ENCODE measurements around the gene OR10V1.
"Not testable (repeated sequence)": the region's sequence is repeated elsewhere in the genome, so short reads cannot be mapped to it uniquely, and the experiment has no call there.

OR10V1 gene

GRCh38 chr11:59708537-59708936 is 5.1 kb downstream of the OR10V1 start:
- no peak for DNase-seq

- DNase-seq, result no peak
These were observed 6.3 kb downstream of the OR10V1 start for GRCh38 chr11:59707371-59707770.

GRCh38 chr11:59706518-59707285 is 6.9 kb downstream of the OR10V1 start:
- DNase-seq, result no peak

- DNase-seq, result no peak
These were observed 8.4 kb downstream of the OR10V1 start for GRCh38 chr11:59705294-59705693.

- DNase-seq, result not testable (repeated sequence)
These were observed 10.1 kb downstream of the OR10V1 start for GRCh38 chr11:59703515-59703914.

GRCh38 chr11:59700157-59700556 is 13.5 kb downstream of the OR10V1 start:
- DNase-seq, result not testable (repeated sequence)

GRCh38 chr11:59698506-59698905 is 15.1 kb downstream of the OR10V1 start:
- DNase-seq, result no peak

GRCh38 chr11:59692915-59693314 is 20.7 kb downstream of the OR10V1 start:
- no peak for DNase-seq

GRCh38 chr11:59691156-59691555 is 22.5 kb downstream of the OR10V1 start:
- no peak for DNase-seq

- DNase-seq, result no peak
These were observed 24.6 kb downstream of the OR10V1 start for GRCh38 chr11:59689015-59689414.

GRCh38 chr11:59681260-59681725 is 32.4 kb downstream of the OR10V1 start:
- not testable (repeated sequence) for DNase-seq

GRCh38 chr11:59680287-59681154 is 33.1 kb downstream of the OR10V1 start:
- peak; percentile 36 for DNase-seq

GRCh38 chr11:59679347-59679746 is 34.3 kb downstream of the OR10V1 start:
- no peak for DNase-seq

- no peak for DNase-seq
These were observed 34.9 kb downstream of the OR10V1 start for GRCh38 chr11:59678813-59679165.

- no peak for DNase-seq
These were observed 35.4 kb downstream of the OR10V1 start for GRCh38 chr11:59678118-59678812.

GRCh38 chr11:59676205-59676604 is 37.4 kb downstream of the OR10V1 start:
- DNase-seq, result no peak

- no peak for DNase-seq
These were observed 39.4 kb downstream of the OR10V1 start for GRCh38 chr11:59674291-59674690.

GRCh38 chr11:59673291-59673690 is 40.4 kb downstream of the OR10V1 start:
- no peak for DNase-seq

- DNase-seq, result no peak
These were observed 42.2 kb downstream of the OR10V1 start for GRCh38 chr11:59671471-59671870.

GRCh38 chr11:59669611-59670009 is 44.0 kb downstream of the OR10V1 start:
- no peak for DNase-seq

- peak; percentile 99 for DNase-seq
These were observed 44.6 kb downstream of the OR10V1 start, which contains the start of gene PATL1 for GRCh38 chr11:59668950-59669610. TSS of gene PATL1 (minus strand) at chr11:59669037. CDS start at chr11:59668895, 142 bp downstream.

- no peak for DNase-seq
These were observed 45.3 kb downstream of the OR10V1 start for GRCh38 chr11:59668188-59668949.
